SK-N-SH (cell line): Measurements from ENCODE around the gene SF3B5. TPM values are rescaled to one million over a fixed set of nuclear protein-coding genes. Genes with fewer than 3 reads are reported as not detected.

Experiments used
- CTCF ChIA-PET: fragments of 300-600, 350-600 bp; formaldehyde crosslinking; extraction: SDS; loops from one replicate; lab custom pipeline; 2021; lab: Yijun Ruan, JAX
- POLR2A ChIA-PET: fragments of 350-600 bp; sonication (Branson Sonifier 250); formaldehyde crosslinking; extraction: SDS; loops from one replicate; lab custom pipeline; 2020; ENCODE audit warnings: antibody characterized with exemption, inconsistent platforms; lab: Yijun Ruan, JAX
- DNase-seq: peaks from one replicate; pipeline ENCODE4 v3.0.0; 2012
- H2AFZ ChIP-seq: fragments of 200-600 bp; sonication (generic); 2 replicates; pipeline ENCODE4 v1.8.1; 2016; ENCODE audit warnings: antibody characterized with exemption, mild to moderate bottlenecking, low read depth
- H3F3A ChIP-seq: fragments of 200-600 bp; sonication (generic); replicated peaks from 2 replicates; pipeline ENCODE3; 2016; ENCODE audit warnings: antibody characterized with exemption, mild to moderate bottlenecking; ENCODE audit not compliant: insufficient read depth
- H3K27ac ChIP-seq, 2 experiments: fragments of 200-500 bp in 1 of 2; fragments of 200-600 bp in 1 of 2; sonication (Bioruptor generic) in 1 of 2; sonication (generic), shearing (Covaris generic) in 1 of 2; 2 replicates each; pipeline versions ENCODE4 v1.5.1 to v1.6.1; 2014 to 2016; ENCODE audit warnings: low read depth in 2 of 2, inconsistent platforms in 1 of 2, low read length in 1 of 2, mild to moderate bottlenecking in 1 of 2, mixed read lengths in 1 of 2
- H3K27me3 ChIP-seq: fragments of 200-600 bp; sonication (generic), shearing (Covaris generic); 2 replicates; pipeline ENCODE4 v1.6.1; 2016; ENCODE audit warnings: mixed run types; ENCODE audit not compliant: insufficient read depth
- H3K36me3 ChIP-seq, 2 experiments: fragments of 200-500 bp in 1 of 2; fragments of 200-600 bp in 1 of 2; sonication (Bioruptor generic) in 1 of 2; sonication (generic) in 1 of 2; replicated peaks in 1 of 2; 2 replicates each; pipeline versions ENCODE3 to v1.5.1; 2014 to 2016; ENCODE audit warnings: low read length in 1 of 2, mild to moderate bottlenecking in 1 of 2; ENCODE audit not compliant: insufficient read depth in 2 of 2, control insufficient read depth in 1 of 2
- H3K4me1 ChIP-seq, 2 experiments: fragments of 200-500 bp in 1 of 2; fragments of 200-600 bp in 1 of 2; sonication (Bioruptor generic) in 1 of 2; sonication (generic), shearing (Covaris generic) in 1 of 2; 2 replicates each; pipeline versions ENCODE4 v1.5.1 to v1.6.1; 2014 to 2016; ENCODE audit warnings: low read depth in 1 of 2, low read length in 1 of 2, mixed run types in 1 of 2; ENCODE audit not compliant: insufficient read depth in 2 of 2, control insufficient read depth in 1 of 2
- H3K4me2 ChIP-seq: fragments of 200-600 bp; sonication (generic), shearing (Covaris generic); 2 replicates; pipeline ENCODE4 v1.6.1; 2017; ENCODE audit warnings: mixed run types
- H3K4me3 ChIP-seq, 2 experiments: fragments of 200-500 bp in 1 of 2; fragments of 200-600 bp in 1 of 2; sonication (Bioruptor generic) in 1 of 2; sonication (generic), shearing (Covaris generic) in 1 of 2; 2 replicates each; pipeline versions ENCODE4 v1.5.1 to v1.8.1; 2014 to 2016; ENCODE audit warnings: low read depth in 2 of 2, inconsistent platforms in 1 of 2, low read length in 1 of 2, mild to moderate bottlenecking in 1 of 2, mixed read lengths in 1 of 2, moderate library complexity in 1 of 2
- H3K79me2 ChIP-seq: fragments of 200-600 bp; sonication (generic); 2 replicates; pipeline ENCODE4 v1.8.1; 2017; ENCODE audit warnings: mild to moderate bottlenecking; ENCODE audit not compliant: insufficient read depth
- H3K9ac ChIP-seq: fragments of 200-600 bp; sonication (generic); 2 replicates; pipeline ENCODE4 v1.6.1; 2017; ENCODE audit warnings: mixed run types
- H3K9me2 ChIP-seq: fragments of 200-600 bp; sonication (generic); 2 replicates; pipeline ENCODE4 v1.6.1; 2017; ENCODE audit warnings: mixed run types
- H3K9me3 ChIP-seq: fragments of 200-600 bp; sonication (generic); 2 replicates; pipeline ENCODE4 v1.6.1; 2017; ENCODE audit warnings: mixed run types, mild to moderate bottlenecking, moderate library complexity
- H4K20me1 ChIP-seq: fragments of 200-600 bp; sonication (generic); 2 replicates; pipeline ENCODE4 v1.6.1; 2017; ENCODE audit warnings: mild to moderate bottlenecking, mixed run types; ENCODE audit not compliant: insufficient read depth
- CHD2 ChIP-seq: fragments of 150-350 bp; IDR thresholded peaks from 2 replicates; pipeline ENCODE4 v1.6.1; 2018; ENCODE audit warnings: low read length; ENCODE audit not compliant: partially characterized antibody
- EZH2phosphoT487 ChIP-seq: fragments of 200-600 bp; sonication (generic); IDR thresholded peaks from 2 replicates; pipeline ENCODE4 v1.6.1; 2017; ENCODE audit warnings: low read depth, mixed run types, mild to moderate bottlenecking, antibody characterized with exemption, moderate library complexity, borderline replicate concordance
- FOXJ3 ChIP-seq: sonication (generic); formaldehyde crosslinking; IDR thresholded peaks from 2 replicates; pipeline ENCODE4 v1.5.1; 2020; ENCODE audit warnings: mild to moderate bottlenecking, missing genetic modification reagents
- GABPA ChIP-seq: IDR thresholded peaks from 2 replicates; pipeline ENCODE4 v1.4.0; 2012; ENCODE audit warnings: low read depth, mild to moderate bottlenecking
- MAX ChIP-seq: IDR thresholded peaks from 2 replicates; pipeline ENCODE4 v1.4.0; 2012; ENCODE audit warnings: low read depth
- MXI1 ChIP-seq: IDR thresholded peaks from 2 replicates; pipeline ENCODE4 v1.6.1; 2012; ENCODE audit warnings: mild to moderate bottlenecking, low read depth, low read length, improper control_type of control experiment
- POLR2AphosphoS5 ChIP-seq: IDR thresholded peaks from 2 replicates; pipeline ENCODE4 v1.6.1; 2012; ENCODE audit warnings: low read depth, low read length
- RAD21 ChIP-seq: IDR thresholded peaks from 2 replicates; pipeline ENCODE4 v1.6.1; 2012; ENCODE audit warnings: mild to moderate bottlenecking, low read length
- RXRA ChIP-seq: IDR thresholded peaks from 2 replicates; pipeline ENCODE4 v1.4.0; 2012; ENCODE audit warnings: low read depth, mild to moderate bottlenecking, borderline replicate concordance
- TAF1 ChIP-seq: IDR thresholded peaks from 2 replicates; pipeline ENCODE4 v1.6.1; 2012; ENCODE audit warnings: low read depth, mild to moderate bottlenecking, low read length, moderate library complexity, borderline replicate concordance
- USF1 ChIP-seq: IDR thresholded peaks from 2 replicates; pipeline ENCODE4 v1.4.0; 2012; ENCODE audit warnings: low read depth, borderline replicate concordance
- WGBS: methylation state at CpG from one replicate; pipeline ENCODE4 v1.1.6; 2017; ENCODE audit warnings: low lambda C conversion rate; 5-methylcytosine and 5-hydroxymethylcytosine counted together
- polyA plus RNA-seq, 3 experiments: library from polyadenylated mRNA; depleted of rRNA; stranded (reverse); fragments of >200 nt; gene quantifications; 2 replicates each; pipeline ENCODE4 v1.2.3, GENCODE V29; 2012
- TF ChIP-seq, protein P1 (sequence below): IDR thresholded peaks from 2 replicates; pipeline ENCODE4 v1.4.0; 2012; ENCODE audit warnings: low read depth, borderline replicate concordance
- TF ChIP-seq, protein P2 (sequence below): IDR thresholded peaks from 2 replicates; pipeline ENCODE4 v1.6.1; 2012; ENCODE audit warnings: mild to moderate bottlenecking, low read depth, low read length, moderate library complexity

The SF3B5 gene
- polyA plus RNA-seq, 1 of the 3 experiments (the other 2 are of a cell fraction), result 316 TPM

DNA sequence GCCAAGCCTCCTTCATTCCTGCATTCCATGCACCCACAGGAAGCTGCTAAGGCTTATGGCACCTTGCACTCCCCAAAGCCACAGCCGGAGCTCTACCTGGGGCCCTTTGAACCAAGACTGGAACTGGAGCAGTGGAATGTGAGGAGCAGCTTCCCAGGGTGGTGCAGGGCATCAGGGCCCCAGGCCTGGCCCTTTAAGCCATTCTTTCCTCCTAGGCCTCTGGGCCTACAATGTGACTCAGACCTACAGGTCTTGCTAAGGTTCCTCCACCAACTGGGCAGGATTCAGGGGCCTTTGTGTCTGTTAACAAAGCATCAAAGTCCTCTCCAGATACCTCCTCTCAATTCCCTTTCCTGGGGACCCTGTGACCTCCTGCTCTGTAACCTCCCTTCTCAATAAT, 36.2 kb downstream of the SF3B5 start:
- no peak for TF ChIP-seq FOXJ3 (CRISPR knock-in tag)
- TF ChIP-seq POLR2AphosphoS5, result no peak
- no peak for TF ChIP-seq CHD2
- no peak for TF ChIP-seq MXI1
- no peak for TF ChIP-seq RAD21
- no peak for TF ChIP-seq RXRA
- TF ChIP-seq, protein P1, sequence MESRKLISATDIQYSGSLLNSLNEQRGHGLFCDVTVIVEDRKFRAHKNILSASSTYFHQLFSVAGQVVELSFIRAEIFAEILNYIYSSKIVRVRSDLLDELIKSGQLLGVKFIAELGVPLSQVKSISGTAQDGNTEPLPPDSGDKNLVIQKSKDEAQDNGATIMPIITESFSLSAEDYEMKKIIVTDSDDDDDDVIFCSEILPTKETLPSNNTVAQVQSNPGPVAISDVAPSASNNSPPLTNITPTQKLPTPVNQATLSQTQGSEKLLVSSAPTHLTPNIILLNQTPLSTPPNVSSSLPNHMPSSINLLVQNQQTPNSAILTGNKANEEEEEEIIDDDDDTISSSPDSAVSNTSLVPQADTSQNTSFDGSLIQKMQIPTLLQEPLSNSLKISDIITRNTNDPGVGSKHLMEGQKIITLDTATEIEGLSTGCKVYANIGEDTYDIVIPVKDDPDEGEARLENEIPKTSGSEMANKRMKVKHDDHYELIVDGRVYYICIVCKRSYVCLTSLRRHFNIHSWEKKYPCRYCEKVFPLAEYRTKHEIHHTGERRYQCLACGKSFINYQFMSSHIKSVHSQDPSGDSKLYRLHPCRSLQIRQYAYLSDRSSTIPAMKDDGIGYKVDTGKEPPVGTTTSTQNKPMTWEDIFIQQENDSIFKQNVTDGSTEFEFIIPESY, result no peak
- TF ChIP-seq EZH2phosphoT487, result no peak
- no peak for TF ChIP-seq MAX
- TF ChIP-seq, protein P2, sequence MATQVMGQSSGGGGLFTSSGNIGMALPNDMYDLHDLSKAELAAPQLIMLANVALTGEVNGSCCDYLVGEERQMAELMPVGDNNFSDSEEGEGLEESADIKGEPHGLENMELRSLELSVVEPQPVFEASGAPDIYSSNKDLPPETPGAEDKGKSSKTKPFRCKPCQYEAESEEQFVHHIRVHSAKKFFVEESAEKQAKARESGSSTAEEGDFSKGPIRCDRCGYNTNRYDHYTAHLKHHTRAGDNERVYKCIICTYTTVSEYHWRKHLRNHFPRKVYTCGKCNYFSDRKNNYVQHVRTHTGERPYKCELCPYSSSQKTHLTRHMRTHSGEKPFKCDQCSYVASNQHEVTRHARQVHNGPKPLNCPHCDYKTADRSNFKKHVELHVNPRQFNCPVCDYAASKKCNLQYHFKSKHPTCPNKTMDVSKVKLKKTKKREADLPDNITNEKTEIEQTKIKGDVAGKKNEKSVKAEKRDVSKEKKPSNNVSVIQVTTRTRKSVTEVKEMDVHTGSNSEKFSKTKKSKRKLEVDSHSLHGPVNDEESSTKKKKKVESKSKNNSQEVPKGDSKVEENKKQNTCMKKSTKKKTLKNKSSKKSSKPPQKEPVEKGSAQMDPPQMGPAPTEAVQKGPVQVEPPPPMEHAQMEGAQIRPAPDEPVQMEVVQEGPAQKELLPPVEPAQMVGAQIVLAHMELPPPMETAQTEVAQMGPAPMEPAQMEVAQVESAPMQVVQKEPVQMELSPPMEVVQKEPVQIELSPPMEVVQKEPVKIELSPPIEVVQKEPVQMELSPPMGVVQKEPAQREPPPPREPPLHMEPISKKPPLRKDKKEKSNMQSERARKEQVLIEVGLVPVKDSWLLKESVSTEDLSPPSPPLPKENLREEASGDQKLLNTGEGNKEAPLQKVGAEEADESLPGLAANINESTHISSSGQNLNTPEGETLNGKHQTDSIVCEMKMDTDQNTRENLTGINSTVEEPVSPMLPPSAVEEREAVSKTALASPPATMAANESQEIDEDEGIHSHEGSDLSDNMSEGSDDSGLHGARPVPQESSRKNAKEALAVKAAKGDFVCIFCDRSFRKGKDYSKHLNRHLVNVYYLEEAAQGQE, result no peak
- no peak for TF ChIP-seq GABPA
- no peak for TF ChIP-seq TAF1
- TF ChIP-seq USF1, result no peak
- Histone ChIP-seq H3K9ac (no peak overlapping the region), H3K79me2 (no peaks in the 10 kb centered on the region), H3K9me2 (no peaks in the 10 kb centered on the region), H3K4me3 (no peak overlapping the region), H3F3A (no peaks in the 10 kb centered on the region), H3K4me1 (peaks cover 0 to 9% of the 10 kb centered on the region in 2 experiments; a peak in 1 of 4 replicates), H3K27me3 (peaks cover 16% of the 10 kb centered on the region; the same call in 1 of the 2 replicates), H3K4me2 (no peak overlapping the region), H4K20me1 (no peaks in the 10 kb centered on the region), H2AFZ (no peak overlapping the region), H3K27ac (no peak overlapping the region), H3K36me3 (no peaks in the 10 kb centered on the region), H3K9me3 (no peaks in the 10 kb centered on the region)
- POLR2A ChIA-PET, result no interaction called here
- CTCF ChIA-PET, result no interaction called here
- 0% methylated on average over 1 of the region's 1 CpG for WGBS
- DNase-seq, result no peak
